PC-3 (cell line): ENCODE data around the gene ADAM19. TPM values are rescaled to one million over a fixed set of nuclear protein-coding genes. Genes with fewer than 3 reads are reported as not detected.

Experiments
- ATAC-seq: fragments of 200-7000 bp; cut with Tn5 transposase; 2 replicates; pipeline ENCODE4 v1.9.1; 2020; ENCODE audit warnings: mild to moderate bottlenecking, moderate library complexity
- BruUV-seq: library from RNA; stranded (reverse); fragments of 400-500 nt; replicated peaks from 2 replicates; lab custom pipeline; 2021; lab: Mats Ljungman, UMichigan
- CTCF ChIA-PET: fragments of 300-600 bp; sonication (Branson Sonifier 250); formaldehyde crosslinking; loops from one replicate; lab custom pipeline; 2022; ENCODE audit warnings: antibody characterized with exemption; lab: Charles Lee
- POLR2A ChIA-PET: fragments of 300-600 bp; sonication (Branson Sonifier 250); formaldehyde crosslinking; loops from one replicate; lab custom pipeline; 2022; ENCODE audit warnings: antibody characterized with exemption; ENCODE audit not compliant: unreplicated experiment; lab: Charles Lee
- DNase-seq: peaks from one replicate; pipeline ENCODE4 v3.0.0-alpha.2; 2015
- H2AFZ ChIP-seq: fragments of 300-600 bp; sonication (generic); 2 replicates; pipeline ENCODE4 v1.6.0; 2016; ENCODE audit warnings: antibody characterized with exemption, low read length
- H3F3A ChIP-seq: fragments of 300-600 bp; sonication (generic); one replicate; pipeline ENCODE4 v1.6.0; 2017; ENCODE audit warnings: antibody characterized with exemption, low read length, control low read depth, mild to moderate bottlenecking; ENCODE audit not compliant: unreplicated experiment
- H3K27ac ChIP-seq: fragments of 300-600 bp; sonication (generic); 2 replicates; pipeline ENCODE4 v1.5.1; 2016; ENCODE audit warnings: mild to moderate bottlenecking, low read length
- H3K27me3 ChIP-seq: fragments of 300-600 bp; sonication (generic); 2 replicates; pipeline ENCODE4 v1.6.1; 2016; ENCODE audit warnings: low read length, mixed read lengths
- H3K36me3 ChIP-seq: fragments of 300-600 bp; sonication (generic); 2 replicates; pipeline ENCODE4 v1.6.1; 2016; ENCODE audit warnings: low read depth, mixed run types, low read length, mixed read lengths
- H3K4me1 ChIP-seq: fragments of 300-600 bp; sonication (generic); 2 replicates; pipeline ENCODE4 v1.5.1; 2016; ENCODE audit warnings: low read length; ENCODE audit not compliant: insufficient read depth
- H3K4me2 ChIP-seq: fragments of 300-600 bp; sonication (generic); 2 replicates; pipeline ENCODE4 v1.6.0; 2016; ENCODE audit warnings: low read length
- H3K4me3 ChIP-seq: fragments of 300-600 bp; sonication (generic); 2 replicates; pipeline ENCODE4 v1.5.1; 2016; ENCODE audit warnings: mild to moderate bottlenecking, low read length, mixed read lengths
- H3K79me2 ChIP-seq: fragments of 300-600 bp; sonication (generic); 2 replicates; pipeline ENCODE4 v1.6.1; 2017; ENCODE audit warnings: low read length, mixed read lengths
- H3K9ac ChIP-seq: fragments of 300-600 bp; sonication (generic); 2 replicates; pipeline ENCODE4 v1.6.0; 2016; ENCODE audit warnings: mild to moderate bottlenecking, low read length
- H3K9me2 ChIP-seq: fragments of 300-600 bp; sonication (generic); replicated peaks from 2 replicates; pipeline ENCODE4 v1.6.1; 2016; ENCODE audit warnings: mixed run types, low read length, mixed read lengths
- H3K9me3 ChIP-seq: fragments of 300-600 bp; sonication (generic); 2 replicates; pipeline ENCODE4 v1.6.1; 2016; ENCODE audit warnings: low read length, mixed read lengths
- H4K20me1 ChIP-seq: fragments of 300-600 bp; sonication (generic); 2 replicates; pipeline ENCODE4 v1.6.1; 2016; ENCODE audit warnings: low read length, mixed read lengths
- CTCF ChIP-seq: fragments of 300-600 bp; sonication (generic); conservative IDR thresholded peaks from 2 replicates; pipeline ENCODE4 v1.5.1; 2017; ENCODE audit warnings: antibody characterized with exemption, low read depth, mild to moderate bottlenecking, low read length
- EZH2 ChIP-seq: fragments of 300-600 bp; sonication (generic); IDR thresholded peaks from one replicate; pipeline ENCODE4 v1.6.1; 2017; ENCODE audit warnings: antibody characterized with exemption, mild to moderate bottlenecking, low read length; ENCODE audit not compliant: unreplicated experiment
- EZH2phosphoT487 ChIP-seq: fragments of 300-600 bp; sonication (generic); IDR thresholded peaks from 2 replicates; pipeline ENCODE4 v1.6.1; 2018; ENCODE audit warnings: mild to moderate bottlenecking, antibody characterized with exemption, low read length, borderline replicate concordance
- intact Hi-C: fragments of 100-400 bp; cut with micrococcal nuclease; formaldehyde crosslinking; loops from 2 replicates; pipeline ENCODE4 v1.9.0; 2023
- total RNA-seq: library from RNA; depleted of rRNA; stranded (reverse); fragments of >200 nt; gene quantifications from 2 replicates; pipeline ENCODE4 v1.2.3, GENCODE V29; 2014

Gene ADAM19
- total RNA-seq, 1 experiment from 2014 or later: 115 TPM

DNA sequence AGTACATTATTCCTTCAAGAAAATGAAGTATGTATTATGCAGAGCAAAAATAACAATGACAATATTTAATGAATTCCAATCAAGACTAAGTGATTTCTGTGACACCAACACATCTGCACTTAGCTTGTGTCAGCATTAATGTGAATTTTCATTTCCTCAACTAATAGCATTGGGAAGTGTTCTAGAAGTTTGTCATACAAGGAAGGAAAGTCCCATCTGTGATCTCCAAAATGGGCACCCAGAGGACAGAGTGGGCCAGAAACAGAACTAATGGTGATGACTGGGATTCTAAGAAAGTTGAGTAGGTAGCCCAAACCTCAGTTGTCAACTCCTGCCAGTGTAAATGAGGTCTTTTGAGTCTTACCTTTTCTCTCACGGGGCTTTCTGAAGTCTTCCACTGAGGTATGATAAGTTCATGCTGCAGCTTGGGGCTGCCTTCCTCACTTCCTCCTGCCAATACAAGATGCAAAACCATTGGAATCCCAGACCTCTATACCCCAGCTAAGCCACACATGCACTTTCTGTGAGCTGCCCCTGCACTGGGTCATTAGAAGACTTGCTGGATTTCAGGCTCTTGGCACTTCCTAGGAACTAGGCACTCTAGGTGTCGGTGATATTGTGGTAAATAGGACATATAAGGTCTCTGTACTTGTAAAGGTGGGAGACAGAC is 4.9 kb downstream of the ADAM19 start:
- Histone ChIP-seq H2AFZ (no peak overlapping the region), H3K4me1 (peaks cover 27% of the 10 kb centered on the region), H3K27ac (no peak overlapping the region), H3K4me3 (no peak overlapping the region), H3K9ac (no peak overlapping the region), H3K27me3 (no peaks in the 10 kb centered on the region), H4K20me1 (peaks cover 22% of the 10 kb centered on the region), H3F3A (peaks cover 3% of the 10 kb centered on the region), H3K4me2 (no peak overlapping the region), H3K36me3 (peaks cover 60% of the 10 kb centered on the region), H3K9me2 (no peaks in the 10 kb centered on the region), H3K9me3 (no peaks in the 10 kb centered on the region), H3K79me2 (peaks cover 98% of the 10 kb centered on the region)
- POLR2A ChIA-PET: no interaction called here
- intact Hi-C loops: loop anchor here (10.0 kb wide), 1 partner anchor 236 kb away; no protein-coding TSS in a partner anchor
- DNase-seq: no peak
- TF ChIP-seq EZH2phosphoT487 (no peak), CTCF (no peak), EZH2 (no peak)
- ATAC-seq: no peak
- no TSS peak for BruUV-seq
- CTCF ChIA-PET: no interaction called here

- H3K9ac ChIP-seq: no peak overlapping the region
- H3K36me3 ChIP-seq: peaks cover 75% of the 10 kb centered on the region
- no peak overlapping the region for H3K4me3 ChIP-seq
- no peak overlapping the region for H3K4me2 ChIP-seq
- ChIA-PET CTCF (no interaction called here), POLR2A (no interaction called here)
- no peak overlapping the region for H2AFZ ChIP-seq
- no peak for ATAC-seq
- no peaks in the 10 kb centered on the region for H3K9me3 ChIP-seq
- no peaks in the 10 kb centered on the region for H3K27me3 ChIP-seq
- H3K9me2 ChIP-seq: no peaks in the 10 kb centered on the region
- H3K27ac ChIP-seq: no peak overlapping the region
- no TSS peak for BruUV-seq
- peaks cover 3% of the 10 kb centered on the region for H3F3A ChIP-seq
- peaks cover 29% of the 10 kb centered on the region for H3K4me1 ChIP-seq
- peaks cover 13% of the 10 kb centered on the region for H4K20me1 ChIP-seq
- H3K79me2 ChIP-seq: peaks cover 98% of the 10 kb centered on the region
- TF ChIP-seq EZH2: no peak
- intact Hi-C loops: no loop called here
- DNase-seq: no peak
Measured at GRCh38 chr5:157568720-157569119, 6.9 kb downstream of the ADAM19 start.

- POLR2A ChIA-PET: no interaction called here
Measured at GRCh38 chr5:157568222-157568621, 7.4 kb downstream of the ADAM19 start.

More at GRCh38 chr5:157568222-157568621, 7.4 kb downstream of the ADAM19 start:
- no peaks in the 10 kb centered on the region for H3K27me3 ChIP-seq
- no TSS peak for BruUV-seq
- H3K9me3 ChIP-seq: no peaks in the 10 kb centered on the region
- no peaks in the 10 kb centered on the region for H3K9me2 ChIP-seq
- H3K4me1 ChIP-seq: peaks cover 29% of the 10 kb centered on the region
- peaks cover 78% of the 10 kb centered on the region for H3K36me3 ChIP-seq
- CTCF ChIA-PET: no interaction called here
- no peak overlapping the region for H3K9ac ChIP-seq
- no peak overlapping the region for H3K4me2 ChIP-seq
- H4K20me1 ChIP-seq: peaks cover 13% of the 10 kb centered on the region; the same call in 1 of the 2 replicates
- H2AFZ ChIP-seq: no peak overlapping the region
- intact Hi-C loops: no loop called here
- no peak for TF ChIP-seq EZH2
- TF ChIP-seq EZH2phosphoT487: no peak
- TF ChIP-seq CTCF: no peak
- no peak overlapping the region for H3K4me3 ChIP-seq
- no peak overlapping the region for H3K27ac ChIP-seq
- ATAC-seq (no peak), DNase-seq (no peak)
- peaks cover 3% of the 10 kb centered on the region for H3F3A ChIP-seq
- H3K79me2 ChIP-seq: peaks cover 98% of the 10 kb centered on the region
